OCI-LY7 (cell line): ENCODE measurements around the gene ARID5B. TPM values are rescaled to one million over a fixed set of nuclear protein-coding genes. Genes with fewer than 3 reads are reported as not detected.

ENCODE experiments used
- BruUV-seq: library from RNA; stranded (reverse); fragments of 400-500 nt; replicated peaks from 2 replicates; lab custom pipeline; 2021; lab: Mats Ljungman, UMichigan
- CTCF ChIA-PET: fragments of 300-600 bp; sonication (Branson Sonifier 250); formaldehyde crosslinking; loops from one replicate; lab custom pipeline; 2022; ENCODE audit warnings: antibody characterized with exemption; ENCODE audit not compliant: unreplicated experiment; lab: Charles Lee
- POLR2A ChIA-PET: fragments of 300-600 bp; sonication (Branson Sonifier 250); formaldehyde crosslinking; loops from one replicate; lab custom pipeline; 2022; ENCODE audit warnings: antibody characterized with exemption; lab: Charles Lee
- DNase-seq: peaks from one replicate; pipeline ENCODE4 v3.0.0-alpha.2; 2015; ENCODE audit warnings: low spot score
- H2AFZ ChIP-seq: fragments of 200-600 bp; sonication (generic), shearing (Covaris generic); 2 replicates; pipeline ENCODE4 v1.6.1; 2014; ENCODE audit warnings: mild to moderate bottlenecking, antibody characterized with exemption, low read length, moderate library complexity
- H3K27ac ChIP-seq: fragments of 200-600 bp; sonication (generic); 2 replicates; pipeline ENCODE4 v1.5.1; 2014; ENCODE audit warnings: mixed run types, low read depth, mild to moderate bottlenecking, moderate library complexity, low read length, inconsistent platforms; ENCODE audit not compliant: poor library complexity, severe bottlenecking
- H3K36me3 ChIP-seq: fragments of 200-600 bp; sonication (generic); 2 replicates; pipeline ENCODE4 v1.6.1; 2014; ENCODE audit warnings: mild to moderate bottlenecking, antibody characterized with exemption, low read length, moderate library complexity, mixed read lengths; ENCODE audit not compliant: insufficient read depth
- H3K4me1 ChIP-seq: fragments of 200-600 bp; sonication (generic); 2 replicates; pipeline ENCODE4 v1.5.1; 2014; ENCODE audit warnings: mild to moderate bottlenecking, low read length; ENCODE audit not compliant: insufficient read depth, poor library complexity, severe bottlenecking
- H3K4me2 ChIP-seq: fragments of 200-600 bp; sonication (generic); 2 replicates; pipeline ENCODE4 v1.6.1; 2014; ENCODE audit warnings: mild to moderate bottlenecking, low read length
- H3K4me3 ChIP-seq: fragments of 200-600 bp; sonication (generic); 2 replicates; pipeline ENCODE4 v1.5.1; 2014; ENCODE audit warnings: mild to moderate bottlenecking, low read depth, low read length; ENCODE audit not compliant: poor library complexity, severe bottlenecking
- H3K79me2 ChIP-seq: fragments of 200-600 bp; sonication (generic); 2 replicates; pipeline ENCODE4 v1.6.1; 2016; ENCODE audit warnings: low read depth, mild to moderate bottlenecking, low read length, moderate library complexity, mixed read lengths; ENCODE audit not compliant: insufficient read depth
- H3K9me2 ChIP-seq: fragments of 200-600 bp; sonication (generic); 2 replicates; pipeline ENCODE4 v1.6.1; 2016; ENCODE audit warnings: mild to moderate bottlenecking, low read length, mixed read lengths; ENCODE audit not compliant: insufficient read depth
- H3K9me3 ChIP-seq: fragments of 200-600 bp; sonication (generic); 2 replicates; pipeline ENCODE4 v1.6.1; 2014; ENCODE audit warnings: mild to moderate bottlenecking, mixed run types, low read length, mixed read lengths
- H4K20me1 ChIP-seq: fragments of 200-600 bp; sonication (generic); 2 replicates; pipeline ENCODE4 v1.6.1; 2014; ENCODE audit warnings: mild to moderate bottlenecking, antibody characterized with exemption, low read length, moderate library complexity, mixed read lengths; ENCODE audit not compliant: insufficient read depth
- EZH2phosphoT487 ChIP-seq: fragments of 200-600 bp; sonication (generic); IDR thresholded peaks from 2 replicates; pipeline ENCODE4 v1.6.1; 2018; ENCODE audit warnings: low read depth, borderline replicate concordance, mild to moderate bottlenecking, mixed run types, antibody characterized with exemption, low read length, moderate library complexity, mixed read lengths
- intact Hi-C: fragments of 100-400 bp; cut with micrococcal nuclease; formaldehyde crosslinking; loops from one replicate; pipeline ENCODE4 v1.10.0; 2022; ENCODE audit not compliant: unreplicated experiment
- total RNA-seq, 2 experiments: library from RNA; depleted of rRNA in 1 of 2; stranded (reverse); fragments of >200 nt in 1 of 2; shearing (Covaris generic) in 1 of 2; gene quantifications; 2 replicates each; pipeline ENCODE4 v1.2.3, GENCODE V29; 2014 to 2022
- TF ChIP-seq, protein P1 (sequence below): fragments of 200-600 bp; sonication (generic); conservative IDR thresholded peaks from 2 replicates; pipeline ENCODE4 v1.5.1; 2014; ENCODE audit warnings: mild to moderate bottlenecking, antibody characterized with exemption, low read length, moderate library complexity, mixed read lengths

ARID5B gene
- total RNA-seq, 2 experiments from 2014 or later: 38.0 to 56.7 TPM

DNA sequence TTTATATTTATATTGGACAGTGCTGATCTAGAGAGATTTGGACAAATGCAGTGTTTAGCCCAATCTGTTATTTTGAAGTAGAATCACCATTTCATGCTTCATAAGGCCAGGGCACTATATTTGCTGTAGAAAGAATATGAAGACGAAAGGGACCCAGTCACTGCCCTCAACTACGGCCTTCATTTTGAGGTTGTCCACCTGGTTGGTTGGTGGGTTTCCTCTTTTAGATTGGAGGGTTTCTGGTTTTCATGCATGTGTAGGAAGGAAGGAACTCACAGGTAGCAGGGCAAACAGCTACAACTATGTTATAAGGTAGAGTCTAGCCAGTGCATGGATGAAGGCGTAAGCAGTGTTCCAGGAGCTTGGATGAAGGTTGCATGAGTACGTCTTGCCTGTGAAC is 56.3 kb downstream of the ARID5B start:
- no peaks in the 10 kb centered on the region for H4K20me1 ChIP-seq
- TSS peak; percentile 60 for BruUV-seq
- ChIA-PET POLR2A (interaction anchor here (0.8 to 12.2 kb wide), 12 partner anchors 9 to 92 kb away, joined by 3 to 284 read pairs (median 6); partner anchors contain the start of gene ARID5B), CTCF (interaction anchor here (1.6 kb wide), 1 partner anchor 31 kb away, joined by 5 read pairs; no protein-coding TSS in a partner anchor)
- intact Hi-C loops: loop anchor here (1.0 kb wide), 1 partner anchor 56 kb away; no protein-coding TSS in a partner anchor
- H3K4me2 ChIP-seq: peak overlapping the region; percentile 59
- H3K9me2 ChIP-seq: no peaks in the 10 kb centered on the region
- peaks cover 64% of the 10 kb centered on the region; the same call in 1 of the 2 replicates for H3K79me2 ChIP-seq
- peaks cover 87% of the 10 kb centered on the region for H3K4me1 ChIP-seq
- no peaks in the 10 kb centered on the region for H3K9me3 ChIP-seq
- no peak overlapping the region for H2AFZ ChIP-seq
- H3K4me3 ChIP-seq: peak overlapping the region; percentile 21
- peak; percentile 85 for DNase-seq
- H3K36me3 ChIP-seq: peaks cover 50% of the 10 kb centered on the region
- peak overlapping the region; percentile 97 for H3K27ac ChIP-seq
- TF ChIP-seq, protein P1, sequence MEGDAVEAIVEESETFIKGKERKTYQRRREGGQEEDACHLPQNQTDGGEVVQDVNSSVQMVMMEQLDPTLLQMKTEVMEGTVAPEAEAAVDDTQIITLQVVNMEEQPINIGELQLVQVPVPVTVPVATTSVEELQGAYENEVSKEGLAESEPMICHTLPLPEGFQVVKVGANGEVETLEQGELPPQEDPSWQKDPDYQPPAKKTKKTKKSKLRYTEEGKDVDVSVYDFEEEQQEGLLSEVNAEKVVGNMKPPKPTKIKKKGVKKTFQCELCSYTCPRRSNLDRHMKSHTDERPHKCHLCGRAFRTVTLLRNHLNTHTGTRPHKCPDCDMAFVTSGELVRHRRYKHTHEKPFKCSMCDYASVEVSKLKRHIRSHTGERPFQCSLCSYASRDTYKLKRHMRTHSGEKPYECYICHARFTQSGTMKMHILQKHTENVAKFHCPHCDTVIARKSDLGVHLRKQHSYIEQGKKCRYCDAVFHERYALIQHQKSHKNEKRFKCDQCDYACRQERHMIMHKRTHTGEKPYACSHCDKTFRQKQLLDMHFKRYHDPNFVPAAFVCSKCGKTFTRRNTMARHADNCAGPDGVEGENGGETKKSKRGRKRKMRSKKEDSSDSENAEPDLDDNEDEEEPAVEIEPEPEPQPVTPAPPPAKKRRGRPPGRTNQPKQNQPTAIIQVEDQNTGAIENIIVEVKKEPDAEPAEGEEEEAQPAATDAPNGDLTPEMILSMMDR: no peak
- no peak for TF ChIP-seq EZH2phosphoT487

DNA sequence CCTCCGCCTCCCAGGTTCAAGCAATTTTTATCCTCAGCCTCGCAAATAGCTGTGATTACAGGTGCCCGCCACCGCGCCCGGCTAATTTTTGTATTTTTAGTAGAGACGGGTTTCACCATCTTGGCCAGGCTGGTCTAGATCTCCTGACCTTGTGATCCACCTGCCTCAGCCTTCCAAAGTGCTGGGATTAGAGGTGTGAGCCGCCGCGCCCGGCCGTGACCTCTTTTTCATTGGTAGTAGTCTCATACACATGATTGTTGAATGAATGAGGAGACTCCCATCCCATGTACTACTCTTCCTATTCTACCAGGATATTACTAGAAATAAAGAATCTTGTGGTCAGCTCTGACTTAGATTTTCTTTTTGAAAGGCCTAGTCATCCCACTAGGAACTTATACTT is 56.8 kb downstream of the ARID5B start:
- Histone ChIP-seq H4K20me1 (no peaks in the 10 kb centered on the region), H2AFZ (no peak overlapping the region), H3K9me2 (no peaks in the 10 kb centered on the region), H3K79me2 (peaks cover 68% of the 10 kb centered on the region; the same call in 1 of the 2 replicates), H3K4me2 (peak overlapping the region; percentile 59), H3K9me3 (no peaks in the 10 kb centered on the region), H3K27ac (peak overlapping the region; percentile 97), H3K36me3 (peaks cover 47% of the 10 kb centered on the region), H3K4me1 (peaks cover 88% of the 10 kb centered on the region), H3K4me3 (peak overlapping the region; percentile 21)
- no peak for DNase-seq
- intact Hi-C loops: loop anchor here (1.0 kb wide), 1 partner anchor 56 kb away; no protein-coding TSS in a partner anchor
- ChIA-PET CTCF (interaction anchor here (1.6 kb wide), 1 partner anchor 31 kb away, joined by 5 read pairs; no protein-coding TSS in a partner anchor), POLR2A (interaction anchor here (0.8 to 12.2 kb wide), 13 partner anchors 9 to 92 kb away, joined by 3 to 284 read pairs (median 5); partner anchors contain the start of gene ARID5B)
- no peak for TF ChIP-seq EZH2phosphoT487
- TF ChIP-seq, protein P1: no peak
- BruUV-seq: TSS peak; percentile 10

DNA sequence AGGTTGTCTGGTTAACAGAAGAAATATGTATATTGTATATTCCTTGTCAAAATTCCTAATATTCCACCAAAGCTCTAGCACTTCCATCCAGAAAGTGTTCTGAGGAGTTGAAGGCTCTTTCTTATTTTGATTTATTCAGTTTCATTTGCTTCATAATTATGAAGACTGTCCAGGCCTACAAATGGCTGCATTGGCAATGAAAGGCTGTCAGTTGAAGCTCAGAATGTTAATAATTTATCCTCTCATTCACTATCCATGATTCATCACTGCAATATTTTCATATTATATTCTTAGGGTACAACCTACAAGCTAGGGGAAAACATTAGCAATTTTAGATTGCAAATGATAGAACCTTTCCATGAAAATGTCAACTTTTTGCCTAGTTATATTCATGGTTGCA is 57.3 kb downstream of the ARID5B start:
- DNase-seq: no peak
- TF ChIP-seq, protein P1: no peak
- TF ChIP-seq EZH2phosphoT487: no peak
- Histone ChIP-seq H3K27ac (peak overlapping the region; percentile 97), H3K4me3 (no peak overlapping the region), H4K20me1 (no peaks in the 10 kb centered on the region), H3K36me3 (peaks cover 47% of the 10 kb centered on the region), H3K9me2 (no peaks in the 10 kb centered on the region), H3K9me3 (no peaks in the 10 kb centered on the region), H3K79me2 (peaks cover 68% of the 10 kb centered on the region; the same call in 1 of the 2 replicates), H2AFZ (no peak overlapping the region), H3K4me2 (peak overlapping the region; percentile 59), H3K4me1 (peaks cover 93% of the 10 kb centered on the region)
- ChIA-PET POLR2A (interaction anchor here (0.8 to 12.2 kb wide), 12 partner anchors 14 to 91 kb away, joined by 3 to 284 read pairs (median 5); partner anchors contain the start of gene ARID5B), CTCF (interaction anchor here (0.9 to 1.6 kb wide), 3 partner anchors 12 to 91 kb away, joined by 3 to 5 read pairs (median 3); no protein-coding TSS in a partner anchor)
- BruUV-seq: no TSS peak
- intact Hi-C loops: loop anchor here (1.0 kb wide), 1 partner anchor 57 kb away; no protein-coding TSS in a partner anchor
